ENCODE measurements around the gene TUSC2. TPM values are rescaled to one million over a fixed set of nuclear protein-coding genes. Genes with fewer than 3 reads are reported as not detected.

The TUSC2 gene
- total RNA-seq, 1 experiment from 2014 or later: 33.5 TPM

DNA sequence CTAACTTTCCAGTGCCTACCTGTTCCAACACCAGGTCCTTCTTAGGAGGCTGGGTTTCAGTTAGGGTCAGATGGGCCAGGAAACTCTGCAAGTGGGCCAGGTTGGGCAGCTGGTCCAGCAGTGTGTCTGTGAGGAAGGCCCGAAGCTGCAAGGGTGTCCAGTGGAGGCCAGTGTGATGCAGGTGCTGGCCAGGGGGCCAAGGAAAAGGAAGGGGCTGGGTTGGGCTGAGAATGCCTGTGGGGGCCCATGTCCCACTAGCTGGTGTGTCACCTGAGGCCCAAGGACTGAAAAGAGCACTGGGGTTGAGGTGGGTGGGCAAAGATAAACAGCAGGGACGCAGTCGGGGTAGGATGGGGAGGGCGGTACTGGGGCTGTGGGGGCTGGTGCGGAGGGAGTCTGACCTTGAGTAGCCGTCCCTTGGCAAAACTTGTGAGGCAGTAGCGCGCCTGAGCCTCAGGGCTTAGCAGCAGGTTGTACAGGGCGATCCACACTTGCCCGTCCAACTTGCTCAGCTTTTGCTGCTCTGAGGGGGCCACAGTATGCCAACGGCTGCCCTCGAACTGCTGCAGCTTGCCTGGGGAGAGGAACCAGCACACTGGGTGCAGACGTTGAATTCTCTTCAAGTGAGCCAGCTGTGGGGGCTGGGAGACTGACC lies 14.1 kb upstream of the TUSC2 start:
- no peak overlapping the region for H2BK120ac ChIP-seq (ENCODE audit: low read depth, low read length, poor library complexity, severe bottlenecking)
- no peak overlapping the region for H3K27ac ChIP-seq (ENCODE audit: insufficient read length, low read depth, low read length)
- no peak overlapping the region for H4K5ac ChIP-seq (ENCODE audit: insufficient read length, low read depth, low read length)
- H2BK12ac ChIP-seq (ENCODE audit: insufficient read length, low read depth, low read length): no peak overlapping the region
- no peaks in the 10 kb centered on the region for H3K9me3 ChIP-seq (ENCODE audit: control insufficient read depth, low read depth, low read length)
- H2AFZ ChIP-seq (ENCODE audit: low read length): no peak overlapping the region
- H3K4ac ChIP-seq (ENCODE audit: low read depth, low read length): no peak overlapping the region
- H3K4me1 ChIP-seq (ENCODE audit: insufficient read depth, low read length): no peaks in the 10 kb centered on the region; the same call in 1 of the 2 replicates
- H3K79me2 ChIP-seq (ENCODE audit: insufficient read depth, low read length): no peaks in the 10 kb centered on the region
- H3K14ac ChIP-seq (ENCODE audit: insufficient read depth, low read length): no peak overlapping the region
- H2BK5ac ChIP-seq (ENCODE audit: insufficient read length, low read length): no peak overlapping the region
- DNase-seq: no peak
- H3K79me1 ChIP-seq (ENCODE audit: insufficient read depth, low read depth, low read length, poor library complexity, severe bottlenecking): no peaks in the 10 kb centered on the region
- H3K27me3 ChIP-seq (ENCODE audit: insufficient read depth, low read length): peaks cover 19% of the 10 kb centered on the region; the same call in 1 of the 2 replicates
- Mint-ChIP-seq H3K4me1 (peaks cover 20 to 28% of the 10 kb centered on the region in 2 experiments), H3K4me3 (no peak overlapping the region), H3K9me3 (no peaks in the 10 kb centered on the region; a peak in 1 of 5 replicates), H3K36me3 (ENCODE audit: insufficient read depth in 1 of 3, low read depth in 3 of 3) (no peaks in the 10 kb centered on the region; a peak in 1 of 7 replicates), H3K27me3 (ENCODE audit: low read depth) (peaks cover 77% of the 10 kb centered on the region), H3K27ac (no peak overlapping the region)
- no CpG with 5 or more reads among the region's 13 CpGs for WGBS (ENCODE audit: extremely low coverage, insufficient read length, low lambda C conversion rate)
- no peak overlapping the region for H3K4me2 ChIP-seq (ENCODE audit: insufficient read depth, insufficient read length, low read length)
- H3K23me2 ChIP-seq (ENCODE audit: insufficient read length, low read depth, low read length, poor library complexity, severe bottlenecking): peaks cover 22% of the 10 kb centered on the region
- H2AK5ac ChIP-seq (ENCODE audit: insufficient read length, low read length): no peak overlapping the region
- no peaks in the 10 kb centered on the region for H4K20me1 ChIP-seq (ENCODE audit: control insufficient read depth, insufficient read depth, insufficient read length)
- no peak overlapping the region for H4K91ac ChIP-seq (ENCODE audit: insufficient read length, low read depth, low read length)
- H3K18ac ChIP-seq (ENCODE audit: insufficient read length, low read depth, low read length): no peak overlapping the region
- H4K8ac ChIP-seq (replicated peaks; ENCODE audit: insufficient read length, low read depth, low read length): no peak overlapping the region
- H3K9ac ChIP-seq (ENCODE audit: extremely low read depth, insufficient read length, low read length): no peak overlapping the region
- H3K23ac ChIP-seq (ENCODE audit: insufficient read length, low read depth, low read length): no peak overlapping the region
- H2BK20ac ChIP-seq (ENCODE audit: low read depth, low read length, poor library complexity, severe bottlenecking): no peak overlapping the region
- H3T11ph ChIP-seq (ENCODE audit: low read length): no peak overlapping the region
- no peak overlapping the region for H3K56ac ChIP-seq (ENCODE audit: insufficient read length, low read depth, low read length)
- H2BK15ac ChIP-seq (ENCODE audit: low read depth, low read length): no peak overlapping the region
- TF ChIP-seq, protein P1, sequence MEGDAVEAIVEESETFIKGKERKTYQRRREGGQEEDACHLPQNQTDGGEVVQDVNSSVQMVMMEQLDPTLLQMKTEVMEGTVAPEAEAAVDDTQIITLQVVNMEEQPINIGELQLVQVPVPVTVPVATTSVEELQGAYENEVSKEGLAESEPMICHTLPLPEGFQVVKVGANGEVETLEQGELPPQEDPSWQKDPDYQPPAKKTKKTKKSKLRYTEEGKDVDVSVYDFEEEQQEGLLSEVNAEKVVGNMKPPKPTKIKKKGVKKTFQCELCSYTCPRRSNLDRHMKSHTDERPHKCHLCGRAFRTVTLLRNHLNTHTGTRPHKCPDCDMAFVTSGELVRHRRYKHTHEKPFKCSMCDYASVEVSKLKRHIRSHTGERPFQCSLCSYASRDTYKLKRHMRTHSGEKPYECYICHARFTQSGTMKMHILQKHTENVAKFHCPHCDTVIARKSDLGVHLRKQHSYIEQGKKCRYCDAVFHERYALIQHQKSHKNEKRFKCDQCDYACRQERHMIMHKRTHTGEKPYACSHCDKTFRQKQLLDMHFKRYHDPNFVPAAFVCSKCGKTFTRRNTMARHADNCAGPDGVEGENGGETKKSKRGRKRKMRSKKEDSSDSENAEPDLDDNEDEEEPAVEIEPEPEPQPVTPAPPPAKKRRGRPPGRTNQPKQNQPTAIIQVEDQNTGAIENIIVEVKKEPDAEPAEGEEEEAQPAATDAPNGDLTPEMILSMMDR (conservative IDR thresholded peaks at IDR 0.05): no peak

Measured in H9 (cell line).